ENCODE data around the gene SNX32.

Gene SNX32

DNA sequence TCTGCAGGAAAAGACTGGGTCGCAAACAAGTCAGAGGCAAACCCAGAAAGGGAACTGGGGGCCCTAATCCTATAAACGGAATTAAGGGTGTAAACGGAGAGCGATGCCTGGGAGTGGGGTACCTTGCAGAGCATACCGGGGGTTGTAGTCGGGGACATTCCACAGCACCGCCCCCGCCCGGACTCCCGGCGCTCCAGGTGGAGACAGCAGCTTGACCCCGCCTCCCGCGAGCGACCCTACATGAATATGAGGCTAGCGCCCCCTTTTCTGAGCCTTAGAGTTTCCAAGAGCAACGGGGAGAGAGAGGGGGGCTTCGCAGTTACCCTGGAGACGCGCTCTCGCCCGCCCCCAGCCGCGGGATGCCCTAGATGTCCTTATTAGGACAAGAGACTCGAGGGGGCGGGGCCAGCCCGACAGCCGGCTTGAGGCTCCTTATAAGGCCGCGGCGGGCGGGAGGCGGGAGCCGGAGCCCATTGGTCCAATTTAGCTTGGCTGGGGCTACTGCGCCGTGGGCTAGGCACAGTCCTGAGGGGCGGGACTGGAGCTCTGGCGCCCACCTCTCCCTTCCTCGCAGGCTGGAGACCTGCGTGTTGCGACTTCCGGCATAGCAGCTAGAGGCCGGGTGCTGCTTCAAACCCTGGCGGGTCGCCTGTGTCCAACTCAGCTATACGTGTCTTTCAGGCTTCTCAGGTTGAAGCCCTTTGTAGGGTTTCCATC lies 25.5 kb downstream of the SNX32 start (continued):
- TF ChIP-seq, protein P1, sequence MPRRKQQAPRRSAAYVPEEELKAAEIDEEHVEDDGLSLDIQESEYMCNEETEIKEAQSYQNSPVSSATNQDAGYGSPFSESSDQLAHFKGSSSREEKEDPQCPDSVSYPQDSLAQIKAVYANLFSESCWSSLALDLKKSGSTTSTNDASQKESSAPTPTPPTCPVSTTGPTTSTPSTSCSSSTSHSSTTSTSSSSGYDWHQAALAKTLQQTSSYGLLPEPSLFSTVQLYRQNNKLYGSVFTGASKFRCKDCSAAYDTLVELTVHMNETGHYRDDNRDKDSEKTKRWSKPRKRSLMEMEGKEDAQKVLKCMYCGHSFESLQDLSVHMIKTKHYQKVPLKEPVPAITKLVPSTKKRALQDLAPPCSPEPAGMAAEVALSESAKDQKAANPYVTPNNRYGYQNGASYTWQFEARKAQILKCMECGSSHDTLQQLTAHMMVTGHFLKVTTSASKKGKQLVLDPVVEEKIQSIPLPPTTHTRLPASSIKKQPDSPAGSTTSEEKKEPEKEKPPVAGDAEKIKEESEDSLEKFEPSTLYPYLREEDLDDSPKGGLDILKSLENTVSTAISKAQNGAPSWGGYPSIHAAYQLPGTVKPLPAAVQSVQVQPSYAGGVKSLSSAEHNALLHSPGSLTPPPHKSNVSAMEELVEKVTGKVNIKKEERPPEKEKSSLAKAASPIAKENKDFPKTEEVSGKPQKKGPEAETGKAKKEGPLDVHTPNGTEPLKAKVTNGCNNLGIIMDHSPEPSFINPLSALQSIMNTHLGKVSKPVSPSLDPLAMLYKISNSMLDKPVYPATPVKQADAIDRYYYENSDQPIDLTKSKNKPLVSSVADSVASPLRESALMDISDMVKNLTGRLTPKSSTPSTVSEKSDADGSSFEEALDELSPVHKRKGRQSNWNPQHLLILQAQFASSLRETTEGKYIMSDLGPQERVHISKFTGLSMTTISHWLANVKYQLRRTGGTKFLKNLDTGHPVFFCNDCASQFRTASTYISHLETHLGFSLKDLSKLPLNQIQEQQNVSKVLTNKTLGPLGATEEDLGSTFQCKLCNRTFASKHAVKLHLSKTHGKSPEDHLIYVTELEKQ (tag by site-specific recombination; IDR thresholded peaks at IDR 0.05; ENCODE audit: borderline replicate concordance), result no peak
- no peak for TF ChIP-seq ZSCAN30 (tag by site-specific recombination; IDR thresholded peaks at IDR 0.05)
- TF ChIP-seq ZNF366 (tag by site-specific recombination; conservative IDR thresholded peaks at IDR 0.05), result no peak
- no peak for TF ChIP-seq ZNF501 (tag by site-specific recombination; IDR thresholded peaks at IDR 0.05)
- TF ChIP-seq ZXDB (tag by site-specific recombination; IDR thresholded peaks at IDR 0.05), result no peak
- TF ChIP-seq MEIS1 (CRISPR knock-in tag; IDR thresholded peaks at IDR 0.05; ENCODE audit: borderline replicate concordance), result no peak
- no peak for TF ChIP-seq ZNF623 (tag by site-specific recombination; IDR thresholded peaks at IDR 0.05)
- TF ChIP-seq, protein P2, sequence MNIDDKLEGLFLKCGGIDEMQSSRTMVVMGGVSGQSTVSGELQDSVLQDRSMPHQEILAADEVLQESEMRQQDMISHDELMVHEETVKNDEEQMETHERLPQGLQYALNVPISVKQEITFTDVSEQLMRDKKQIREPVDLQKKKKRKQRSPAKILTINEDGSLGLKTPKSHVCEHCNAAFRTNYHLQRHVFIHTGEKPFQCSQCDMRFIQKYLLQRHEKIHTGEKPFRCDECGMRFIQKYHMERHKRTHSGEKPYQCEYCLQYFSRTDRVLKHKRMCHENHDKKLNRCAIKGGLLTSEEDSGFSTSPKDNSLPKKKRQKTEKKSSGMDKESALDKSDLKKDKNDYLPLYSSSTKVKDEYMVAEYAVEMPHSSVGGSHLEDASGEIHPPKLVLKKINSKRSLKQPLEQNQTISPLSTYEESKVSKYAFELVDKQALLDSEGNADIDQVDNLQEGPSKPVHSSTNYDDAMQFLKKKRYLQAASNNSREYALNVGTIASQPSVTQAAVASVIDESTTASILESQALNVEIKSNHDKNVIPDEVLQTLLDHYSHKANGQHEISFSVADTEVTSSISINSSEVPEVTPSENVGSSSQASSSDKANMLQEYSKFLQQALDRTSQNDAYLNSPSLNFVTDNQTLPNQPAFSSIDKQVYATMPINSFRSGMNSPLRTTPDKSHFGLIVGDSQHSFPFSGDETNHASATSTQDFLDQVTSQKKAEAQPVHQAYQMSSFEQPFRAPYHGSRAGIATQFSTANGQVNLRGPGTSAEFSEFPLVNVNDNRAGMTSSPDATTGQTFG (tag by site-specific recombination; IDR thresholded peaks at IDR 0.05; ENCODE audit: borderline replicate concordance), result no peak
- TF ChIP-seq, protein P3, sequence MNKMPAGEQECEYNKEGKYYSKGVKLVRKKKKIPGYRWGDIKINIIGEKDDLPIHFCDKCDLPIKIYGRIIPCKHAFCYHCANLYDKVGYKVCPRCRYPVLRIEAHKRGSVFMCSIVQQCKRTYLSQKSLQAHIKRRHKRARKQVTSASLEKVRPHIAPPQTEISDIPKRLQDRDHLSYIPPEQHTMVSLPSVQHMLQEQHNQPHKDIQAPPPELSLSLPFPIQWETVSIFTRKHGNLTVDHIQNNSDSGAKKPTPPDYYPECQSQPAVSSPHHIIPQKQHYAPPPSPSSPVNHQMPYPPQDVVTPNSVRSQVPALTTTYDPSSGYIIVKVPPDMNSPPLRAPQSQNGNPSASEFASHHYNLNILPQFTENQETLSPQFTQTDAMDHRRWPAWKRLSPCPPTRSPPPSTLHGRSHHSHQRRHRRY (tag by site-specific recombination; IDR thresholded peaks at IDR 0.05), result no peak
- TF ChIP-seq, protein P4, sequence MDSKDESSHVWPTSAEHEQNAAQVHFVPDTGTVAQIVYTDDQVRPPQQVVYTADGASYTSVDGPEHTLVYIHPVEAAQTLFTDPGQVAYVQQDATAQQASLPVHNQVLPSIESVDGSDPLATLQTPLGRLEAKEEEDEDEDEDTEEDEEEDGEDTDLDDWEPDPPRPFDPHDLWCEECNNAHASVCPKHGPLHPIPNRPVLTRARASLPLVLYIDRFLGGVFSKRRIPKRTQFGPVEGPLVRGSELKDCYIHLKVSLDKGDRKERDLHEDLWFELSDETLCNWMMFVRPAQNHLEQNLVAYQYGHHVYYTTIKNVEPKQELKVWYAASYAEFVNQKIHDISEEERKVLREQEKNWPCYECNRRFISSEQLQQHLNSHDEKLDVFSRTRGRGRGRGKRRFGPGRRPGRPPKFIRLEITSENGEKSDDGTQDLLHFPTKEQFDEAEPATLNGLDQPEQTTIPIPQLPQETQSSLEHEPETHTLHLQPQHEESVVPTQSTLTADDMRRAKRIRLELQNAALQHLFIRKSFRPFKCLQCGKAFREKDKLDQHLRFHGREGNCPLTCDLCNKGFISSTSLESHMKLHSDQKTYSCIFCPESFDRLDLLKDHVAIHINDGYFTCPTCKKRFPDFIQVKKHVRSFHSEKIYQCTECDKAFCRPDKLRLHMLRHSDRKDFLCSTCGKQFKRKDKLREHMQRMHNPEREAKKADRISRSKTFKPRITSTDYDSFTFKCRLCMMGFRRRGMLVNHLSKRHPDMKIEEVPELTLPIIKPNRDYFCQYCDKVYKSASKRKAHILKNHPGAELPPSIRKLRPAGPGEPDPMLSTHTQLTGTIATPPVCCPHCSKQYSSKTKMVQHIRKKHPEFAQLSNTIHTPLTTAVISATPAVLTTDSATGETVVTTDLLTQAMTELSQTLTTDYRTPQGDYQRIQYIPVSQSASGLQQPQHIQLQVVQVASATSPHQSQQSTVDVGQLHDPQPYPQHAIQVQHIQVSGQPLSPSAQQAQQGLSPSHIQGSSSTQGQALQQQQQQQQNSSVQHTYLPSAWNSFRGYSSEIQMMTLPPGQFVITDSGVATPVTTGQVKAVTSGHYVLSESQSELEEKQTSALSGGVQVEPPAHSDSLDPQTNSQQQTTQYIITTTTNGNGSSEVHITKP (tag by site-specific recombination; IDR thresholded peaks at IDR 0.05), result 0 out of 2 replicates have a peak, but pooled peaks have one; percentile 8
- TF ChIP-seq ZNF2 (tag by site-specific recombination; IDR thresholded peaks at IDR 0.05), result no peak
- TF ChIP-seq, protein P5, sequence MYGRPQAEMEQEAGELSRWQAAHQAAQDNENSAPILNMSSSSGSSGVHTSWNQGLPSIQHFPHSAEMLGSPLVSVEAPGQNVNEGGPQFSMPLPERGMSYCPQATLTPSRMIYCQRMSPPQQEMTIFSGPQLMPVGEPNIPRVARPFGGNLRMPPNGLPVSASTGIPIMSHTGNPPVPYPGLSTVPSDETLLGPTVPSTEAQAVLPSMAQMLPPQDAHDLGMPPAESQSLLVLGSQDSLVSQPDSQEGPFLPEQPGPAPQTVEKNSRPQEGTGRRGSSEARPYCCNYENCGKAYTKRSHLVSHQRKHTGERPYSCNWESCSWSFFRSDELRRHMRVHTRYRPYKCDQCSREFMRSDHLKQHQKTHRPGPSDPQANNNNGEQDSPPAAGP (tag by site-specific recombination; IDR thresholded peaks at IDR 0.05), result no peak
- TF ChIP-seq, protein P6, sequence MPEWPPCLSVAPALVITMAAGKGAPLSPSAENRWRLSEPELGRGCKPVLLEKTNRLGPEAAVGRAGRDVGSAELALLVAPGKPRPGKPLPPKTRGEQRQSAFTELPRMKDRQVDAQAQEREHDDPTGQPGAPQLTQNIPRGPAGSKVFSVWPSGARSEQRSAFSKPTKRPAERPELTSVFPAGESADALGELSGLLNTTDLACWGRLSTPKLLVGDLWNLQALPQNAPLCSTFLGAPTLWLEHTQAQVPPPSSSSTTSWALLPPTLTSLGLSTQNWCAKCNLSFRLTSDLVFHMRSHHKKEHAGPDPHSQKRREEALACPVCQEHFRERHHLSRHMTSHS (tag by site-specific recombination; IDR thresholded peaks at IDR 0.05), result no peak
- no peak for TF ChIP-seq ZNF146 (tag by site-specific recombination; IDR thresholded peaks at IDR 0.05)
- TF ChIP-seq ZNF555 (tag by site-specific recombination; conservative IDR thresholded peaks at IDR 0.05), result no peak
- TF ChIP-seq ZNF777 (tag by site-specific recombination; IDR thresholded peaks at IDR 0.05; ENCODE audit: borderline replicate concordance), result no peak
- TF ChIP-seq ZNF514 (tag by site-specific recombination; IDR thresholded peaks at IDR 0.05), result no peak
- TF ChIP-seq ZNF701 (tag by site-specific recombination; IDR thresholded peaks at IDR 0.05), result no peak
- peak; percentile 51; the same call in 1 of the 2 replicates for TF ChIP-seq KLF10 (tag by site-specific recombination; IDR thresholded peaks at IDR 0.05)
- TF ChIP-seq ZNF558 (tag by site-specific recombination; IDR thresholded peaks at IDR 0.05), result no peak
- no peak for TF ChIP-seq ZNF571 (tag by site-specific recombination; IDR thresholded peaks at IDR 0.05)
- TF ChIP-seq, protein P7, sequence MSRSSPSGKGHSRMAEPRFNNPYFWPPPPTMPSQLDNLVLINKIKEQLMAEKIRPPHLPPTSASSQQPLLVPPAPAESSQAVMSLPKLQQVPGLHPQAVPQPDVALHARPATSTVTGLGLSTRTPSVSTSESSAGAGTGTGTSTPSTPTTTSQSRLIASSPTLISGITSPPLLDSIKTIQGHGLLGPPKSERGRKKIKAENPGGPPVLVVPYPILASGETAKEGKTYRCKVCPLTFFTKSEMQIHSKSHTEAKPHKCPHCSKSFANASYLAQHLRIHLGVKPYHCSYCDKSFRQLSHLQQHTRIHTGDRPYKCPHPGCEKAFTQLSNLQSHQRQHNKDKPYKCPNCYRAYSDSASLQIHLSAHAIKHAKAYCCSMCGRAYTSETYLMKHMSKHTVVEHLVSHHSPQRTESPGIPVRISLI (tag by site-specific recombination; IDR thresholded peaks at IDR 0.05), result no peak
- no peak for TF ChIP-seq ZNF221 (tag by site-specific recombination; IDR thresholded peaks at IDR 0.05; ENCODE audit: borderline replicate concordance)
- TF ChIP-seq ZNF335 (tag by site-specific recombination; conservative IDR thresholded peaks at IDR 0.05), result no peak

Measured in HEK293 (cell line).